ENCODE results near the gene OR5H14. TPM values are rescaled to one million over a fixed set of nuclear protein-coding genes. Genes with fewer than 3 reads are reported as not detected.
"Not testable (repeated sequence)": the region's sequence is repeated elsewhere in the genome, so short reads cannot be mapped to it uniquely, and the experiment has no call there.

The OR5H14 gene
- polyA plus RNA-seq, 10 donors, result not detected

GRCh38 chr3:98196293-98196692, 49.0 kb downstream of the OR5H14 start:
- DNase-seq, result not testable (repeated sequence)

GRCh38 chr3:98199020-98199419, 51.7 kb downstream of the OR5H14 start:
- DNase-seq, result no peak

Other genes starting within 250 kb of the OR5H14 start
- gene RIOX2, start 175.0 kb upstream of the OR5H14 start, polyA plus RNA-seq (ENCODE audit: insufficient read length in 10 of 10), result 10 to 100 TPM; 31.8 to 54.7 (median 38.5) TPM
- not detected for gene GABRR3, start 112.2 kb upstream of the OR5H14 start, polyA plus RNA-seq (ENCODE audit: insufficient read length in 10 of 10)
- not detected for gene OR5AC2, start 60.3 kb upstream of the OR5H14 start, polyA plus RNA-seq (ENCODE audit: insufficient read length in 10 of 10)
- under 1 TPM in 2 of 10 donors, not detected in 8; 0.04 TPM for gene OR5H1, start 16.8 kb upstream of the OR5H14 start, polyA plus RNA-seq (ENCODE audit: insufficient read length in 10 of 10)
- not detected for gene OR5H15, start 19.2 kb downstream of the OR5H14 start, polyA plus RNA-seq (ENCODE audit: insufficient read length in 10 of 10)
- gene OR5H6, start 116.8 kb downstream of the OR5H14 start, polyA plus RNA-seq (ENCODE audit: insufficient read length in 10 of 10), result not detected
- gene OR5H2, start 135.0 kb downstream of the OR5H14 start, polyA plus RNA-seq (ENCODE audit: insufficient read length in 10 of 10), result not detected
- gene OR5K4, start 206.4 kb downstream of the OR5H14 start, polyA plus RNA-seq (ENCODE audit: insufficient read length in 10 of 10), result not detected
- not detected for gene OR5K3, start 243.2 kb downstream of the OR5H14 start, polyA plus RNA-seq (ENCODE audit: insufficient read length in 10 of 10)

All from muscle of back (tissue), 11 donors.